Measurements from ENCODE around the gene KDM3A.

Gene KDM3A

GRCh38 chr2:86440631-86441391 lies at the start of gene KDM3A:
TSS of gene KDM3A (plus strand) at chr2:86441371. CDS start at chr2:86442048, 677 bp downstream.
- Histone ChIP-seq H3K4me3 (ENCODE audit: low read depth, low read length) (peak within 1 kb of the TSS; percentile 92), H3K27me3 (replicated peaks) (no peaks in the 10 kb centered on the region), H3K27ac (peak within 1 kb of the TSS; percentile 99), H3K36me3 (replicated peaks) (no peaks in the 10 kb centered on the region)
- in situ Hi-C loops (cut with HindIII; ENCODE audit: low pct_ligation_motif_present, low sequenced_read_pairs), result no loop called here
- TF ChIP-seq CTCF (IDR thresholded peaks at IDR 0.05; ENCODE audit: low read depth, low read length, missing control alignments), result no peak
- DNase-seq, result peak; percentile 100

- Histone ChIP-seq H3K36me3 (replicated peaks) (no peaks in the 10 kb centered on the region), H3K27ac (no peak overlapping the region), H3K4me3 (ENCODE audit: low read depth, low read length) (no peak overlapping the region), H3K27me3 (replicated peaks) (no peaks in the 10 kb centered on the region)
- no peak for DNase-seq
- in situ Hi-C loops (cut with HindIII; ENCODE audit: low pct_ligation_motif_present, low sequenced_read_pairs), result no loop called here
- TF ChIP-seq CTCF (IDR thresholded peaks at IDR 0.05; ENCODE audit: low read depth, low read length, missing control alignments), result no peak
These were observed 48.2 kb upstream of the KDM3A start for GRCh38 chr2:86392873-86393518.

- Histone ChIP-seq H3K36me3 (replicated peaks) (no peaks in the 10 kb centered on the region), H3K27me3 (replicated peaks) (no peaks in the 10 kb centered on the region), H3K27ac (no peak overlapping the region), H3K4me3 (ENCODE audit: low read depth, low read length) (no peak overlapping the region)
- DNase-seq, result peak; percentile 19
- in situ Hi-C loops (cut with HindIII; ENCODE audit: low pct_ligation_motif_present, low sequenced_read_pairs), result no loop called here
- TF ChIP-seq CTCF (IDR thresholded peaks at IDR 0.05; ENCODE audit: low read depth, low read length, missing control alignments), result no peak
These were observed 47.4 kb upstream of the KDM3A start for GRCh38 chr2:86393521-86394491.

- TF ChIP-seq CTCF (IDR thresholded peaks at IDR 0.05; ENCODE audit: low read depth, low read length, missing control alignments), result peak; percentile 61
- peak; percentile 52 for DNase-seq
- H3K36me3 ChIP-seq (replicated peaks), result no peaks in the 10 kb centered on the region
- in situ Hi-C loops (cut with HindIII; ENCODE audit: low pct_ligation_motif_present, low sequenced_read_pairs), result no loop called here
- no peaks in the 10 kb centered on the region for H3K27me3 ChIP-seq (replicated peaks)
- no peak overlapping the region for H3K27ac ChIP-seq
- no peak overlapping the region for H3K4me3 ChIP-seq (ENCODE audit: low read depth, low read length)
These were observed 44.8 kb upstream of the KDM3A start for GRCh38 chr2:86396291-86396785.

- DNase-seq, result no peak
- no peak overlapping the region for H3K27ac ChIP-seq
- H3K36me3 ChIP-seq (replicated peaks), result no peaks in the 10 kb centered on the region
- no peaks in the 10 kb centered on the region for H3K27me3 ChIP-seq (replicated peaks)
- in situ Hi-C loops (cut with HindIII; ENCODE audit: low pct_ligation_motif_present, low sequenced_read_pairs), result no loop called here
- no peak for TF ChIP-seq CTCF (IDR thresholded peaks at IDR 0.05; ENCODE audit: low read depth, low read length, missing control alignments)
- no peak overlapping the region for H3K4me3 ChIP-seq (ENCODE audit: low read depth, low read length)
These were observed 43.2 kb upstream of the KDM3A start for GRCh38 chr2:86397986-86398385.
